Endometrium (tissue), 2 donors: Measurements from ENCODE around the gene CIROP.
"Not testable (repeated sequence)": the region's sequence is repeated elsewhere in the genome, so short reads cannot be mapped to it uniquely, and the experiment has no call there.

Source experiments
- FAIRE-seq: peaks from 2 replicates; lab custom pipeline; 2012; peaks lifted over from hg19 to GRCh38; lab: Jason Lieb, UNC
- donor health status: control.
- donor health status: control.

CIROP gene

DNA sequence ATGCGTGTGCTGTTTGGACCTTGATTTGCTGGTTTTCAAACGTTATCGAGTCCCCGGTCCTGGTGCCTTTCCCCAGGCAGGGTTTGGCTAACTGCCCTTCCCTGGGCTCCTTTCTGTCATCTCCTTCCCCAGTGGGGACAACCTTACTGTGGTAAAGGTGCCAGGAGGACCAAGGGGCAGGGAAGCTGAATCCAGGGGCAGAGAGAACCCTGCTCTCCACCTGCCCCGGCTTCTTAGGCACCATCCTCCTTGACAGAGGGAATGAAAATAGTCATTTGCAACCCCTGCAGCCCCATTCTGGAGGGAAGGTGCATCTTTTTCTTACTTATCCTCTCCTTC, 9.3 kb upstream of the CIROP start:
- no peak for FAIRE-seq

GRCh38 chr14:23113431-23114119, 8.8 kb upstream of the CIROP start:
- no peak for FAIRE-seq

- FAIRE-seq = no peak
Observed at GRCh38 chr14:23112359-23113178, 7.8 kb upstream of the CIROP start.

- no peak for FAIRE-seq
Observed at GRCh38 chr14:23110579-23111365, 6.0 kb upstream of the CIROP start.

GRCh38 chr14:23109769-23110168, 5.0 kb upstream of the CIROP start:
- no peak for FAIRE-seq

DNA sequence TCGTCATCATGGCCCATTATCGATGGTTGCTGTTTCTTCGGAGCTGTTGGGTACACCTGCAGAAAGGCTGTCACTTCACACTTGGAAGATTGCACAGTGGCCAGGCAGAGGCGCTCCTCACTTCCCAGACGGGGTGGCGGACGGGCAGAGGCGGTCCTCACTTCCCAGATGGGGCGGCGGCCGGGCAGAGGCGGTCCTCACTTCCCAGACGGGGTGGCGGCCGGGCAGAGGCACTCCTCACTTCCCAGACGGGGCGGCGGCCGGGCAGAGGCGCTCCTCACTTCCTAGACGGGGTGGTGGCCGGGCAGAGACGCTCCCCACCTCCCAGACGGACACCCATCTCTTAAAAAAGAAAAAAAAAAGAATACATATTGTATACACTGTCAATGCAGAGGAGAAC, 3.4 kb upstream of the CIROP start:
- not testable (repeated sequence) for FAIRE-seq

GRCh38 chr14:23107620-23108019, 2.8 kb upstream of the CIROP start:
- not testable (repeated sequence) for FAIRE-seq

DNA sequence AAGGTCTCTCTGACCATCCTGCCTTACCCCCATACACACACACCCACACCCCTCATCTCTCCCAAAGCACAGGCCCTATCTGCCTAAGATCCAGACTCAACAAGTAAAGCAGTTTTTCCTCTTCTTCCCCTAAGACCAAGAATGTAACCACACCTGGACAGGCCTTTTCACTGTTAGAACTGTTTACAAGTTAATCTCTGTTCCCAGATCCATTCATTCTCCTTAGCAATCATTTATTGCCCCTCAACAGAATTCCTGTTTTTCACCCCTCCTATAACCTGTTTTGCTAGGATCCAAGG, 1.9 kb upstream of the CIROP start:
- FAIRE-seq = no peak

DNA sequence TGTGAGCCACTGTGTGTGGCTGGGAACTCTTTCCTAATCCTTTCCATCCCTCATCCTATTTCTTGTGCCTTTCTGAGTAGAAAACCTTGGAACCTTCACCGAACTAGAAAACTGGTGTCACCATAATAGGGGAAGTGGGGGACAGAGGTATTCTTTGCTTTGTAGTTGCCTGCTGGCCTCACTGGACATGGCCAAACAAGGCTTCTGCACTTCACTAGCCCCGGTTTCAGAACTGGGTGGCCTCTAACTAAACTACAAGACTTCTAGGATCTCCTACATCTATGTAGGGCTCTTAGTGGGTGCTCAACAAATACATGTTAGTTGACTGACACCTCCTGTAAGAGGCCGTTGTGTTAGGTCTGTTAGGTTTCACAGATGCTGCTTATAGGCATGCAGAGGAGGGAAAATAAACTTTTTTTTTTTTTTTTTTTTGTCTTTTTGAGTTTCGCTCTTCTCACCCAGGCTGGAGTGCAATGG, 597 bp upstream of the CIROP start:
- no peak for FAIRE-seq

- FAIRE-seq = no peak
Observed at GRCh38 chr14:23104070-23104590, 659 bp downstream of the CIROP start.

- no peak for FAIRE-seq
Observed at GRCh38 chr14:23103581-23103980, 1.2 kb downstream of the CIROP start.

GRCh38 chr14:23102801-23103200, 2.0 kb downstream of the CIROP start:
- FAIRE-seq = no peak

DNA sequence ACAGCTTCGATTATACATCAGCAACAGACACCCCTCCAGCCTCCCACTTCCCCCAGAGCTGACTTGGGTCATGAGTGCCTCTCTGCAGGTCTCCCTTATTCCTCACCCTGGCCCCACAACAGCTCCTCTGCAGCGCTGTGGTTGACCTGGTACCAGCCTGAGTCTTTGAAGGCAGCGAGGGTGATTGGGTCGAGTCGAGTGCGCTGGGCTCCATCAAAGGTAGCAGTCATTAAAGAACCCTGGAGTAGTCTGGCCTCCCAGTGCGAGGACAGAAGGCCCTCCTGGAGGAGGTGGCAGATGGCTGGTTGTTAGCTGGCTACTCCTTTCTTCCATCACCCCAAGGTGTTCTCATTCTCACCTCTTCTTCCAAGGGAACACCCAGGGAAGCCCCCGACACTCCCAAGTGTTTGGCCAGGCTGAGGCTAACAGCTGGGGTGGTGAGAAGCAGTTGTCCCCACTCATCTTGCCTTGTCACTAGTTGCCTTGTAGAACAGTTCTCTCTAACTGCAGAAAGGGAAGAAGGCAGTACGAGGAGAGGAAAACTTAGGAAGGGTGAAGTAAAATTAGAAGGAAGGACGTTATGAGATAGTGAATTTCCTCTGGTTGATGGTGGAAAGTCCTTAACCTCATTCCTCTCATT, 2.7 kb downstream of the CIROP start:
- no peak for FAIRE-seq

- no peak for FAIRE-seq
Observed at GRCh38 chr14:23101213-23101970, 3.4 kb downstream of the CIROP start.

DNA sequence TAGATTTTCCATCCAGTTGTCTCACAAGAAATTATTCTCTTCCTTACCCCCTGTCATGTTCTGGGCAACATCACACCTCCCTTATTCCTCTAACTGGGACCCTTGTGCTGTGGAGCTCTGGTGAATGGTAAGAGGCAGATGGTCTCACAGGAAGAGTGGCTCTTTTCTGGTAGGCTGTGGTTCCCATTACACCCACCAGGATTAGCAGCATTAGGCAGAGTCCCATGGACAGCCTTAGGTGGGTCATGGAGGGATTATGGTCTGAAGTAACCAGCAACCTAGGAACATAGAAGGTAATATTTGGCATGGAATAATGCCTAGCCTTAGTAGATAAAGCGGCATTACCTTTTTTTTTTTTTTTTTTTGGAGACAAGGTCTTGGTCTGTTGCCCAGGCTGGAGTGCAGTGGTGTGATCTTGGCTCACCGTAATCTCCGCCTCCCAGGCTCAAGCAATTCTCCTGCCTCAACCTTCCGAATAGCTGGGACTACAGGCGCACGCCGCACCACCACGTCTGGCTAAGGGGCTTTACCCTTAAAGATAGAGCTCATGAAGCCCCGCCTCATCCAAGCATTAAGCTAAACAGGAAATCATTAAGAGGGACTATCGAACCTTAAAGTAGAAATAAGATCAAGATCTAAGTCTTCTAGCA, 5.5 kb downstream of the CIROP start:
- no peak for FAIRE-seq

DNA sequence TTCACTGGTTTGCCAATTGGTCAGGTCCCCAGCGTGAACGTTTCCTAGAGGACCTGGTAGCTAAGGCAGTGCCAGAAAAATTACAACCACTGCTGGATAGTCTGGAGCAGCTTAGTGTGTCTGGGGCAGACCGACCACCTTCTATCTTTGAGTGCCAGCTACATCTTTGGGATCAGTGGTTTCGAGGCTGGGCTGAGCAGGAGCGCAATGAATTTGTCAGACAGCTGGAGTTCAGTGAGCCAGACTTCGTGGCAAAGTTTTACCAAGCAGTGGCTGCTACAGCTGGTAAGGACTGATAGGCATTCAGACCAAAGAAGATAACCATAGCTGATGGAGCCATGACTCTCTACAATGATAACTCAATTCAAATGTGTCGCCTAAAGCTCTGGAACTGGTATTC, 7.0 kb downstream of the CIROP start:
- no peak for FAIRE-seq

DNA sequence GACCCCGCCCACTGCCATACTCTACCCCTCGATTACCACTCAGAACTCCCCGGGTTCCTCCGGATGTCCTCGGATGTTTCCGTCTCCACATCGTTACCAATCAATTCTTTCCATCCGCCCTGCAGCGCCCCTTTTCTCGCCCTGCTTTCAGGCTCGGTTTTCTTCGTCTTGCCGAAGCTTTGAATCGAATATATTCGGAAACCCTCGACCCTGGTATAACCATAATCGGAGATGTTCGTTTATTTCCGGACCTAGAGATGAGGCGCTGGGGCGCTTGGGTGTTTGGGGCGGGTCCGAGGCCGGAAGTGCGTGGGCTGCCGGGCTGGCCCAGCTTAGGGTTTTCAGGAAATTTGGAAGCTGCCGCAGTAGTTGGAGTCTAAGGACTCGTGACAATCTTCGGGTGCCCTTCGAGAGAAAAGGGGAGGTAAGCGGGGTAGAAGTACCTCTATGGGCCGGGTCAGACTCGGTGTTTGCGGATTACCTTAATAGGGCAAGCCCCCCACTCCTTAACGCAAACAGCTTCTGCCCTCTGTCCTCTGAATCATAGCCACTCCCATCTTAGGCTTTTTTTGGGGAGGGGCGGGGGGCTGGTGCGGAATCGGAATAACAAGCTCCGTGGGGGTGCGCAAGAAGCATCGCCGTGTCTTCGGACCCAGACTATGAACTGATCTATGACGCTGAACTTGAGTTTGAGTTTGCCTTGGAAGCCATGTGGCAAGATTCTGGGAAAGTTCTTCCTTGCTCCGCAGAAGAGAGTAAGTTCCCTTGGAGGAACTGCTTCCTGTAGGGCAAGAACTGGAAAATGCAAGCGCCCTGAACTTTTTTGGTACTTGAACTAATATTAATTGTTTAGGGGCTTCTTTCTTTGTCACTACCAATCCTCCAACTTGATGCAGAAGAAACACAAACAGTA, 9.3 kb downstream of the CIROP start, which contains the start of gene C14orf119:
TSS of gene C14orf119 (plus strand) at position 310 of the 913 bp plus-strand sequence. CDS start 2,154 bp downstream, outside the sequence.
- FAIRE-seq = peak; percentile 99

- FAIRE-seq = no peak
Observed at GRCh38 chr14:23094666-23095195, 10.1 kb downstream of the CIROP start, which contains the start of gene ACIN1. Gene ACIN1, minus strand, starts transcription at chr14:23095136. Its CDS starts 24 bp downstream, at chr14:23095112.

- FAIRE-seq = no peak
Observed at GRCh38 chr14:23093991-23094665, 10.7 kb downstream of the CIROP start.
